Sigmoid colon (tissue), 4 donors: ENCODE measurements around the gene ELOB.

ENCODE experiments used
- POLR2A ChIP-seq, 2 donors: fragments of 450-650 bp; IDR thresholded peaks; one replicate each; pipeline ENCODE4 v1.6.1; 2016; ENCODE audit warnings: antibody characterized with exemption in 2 of 2, mild to moderate bottlenecking in 2 of 2, moderate library complexity in 2 of 2
- POLR2AphosphoS5 ChIP-seq, 4 donors: sonication (generic); formaldehyde crosslinking; IDR thresholded peaks; one replicate each; pipeline ENCODE4 v1.6.1; 2017; ENCODE audit warnings: antibody characterized with exemption in 4 of 4
- TF ChIP-seq, protein P1 (sequence below), 4 experiments: fragments of 450-650 bp in 3 of 4; fragments of 200-600 bp in 1 of 4; IDR thresholded peaks; one replicate each; pipeline ENCODE4 v1.5.1; 2016 to 2019; ENCODE audit warnings: antibody characterized with exemption in 4 of 4, mild to moderate bottlenecking in 3 of 4, moderate library complexity in 2 of 4

GRCh38 chr16:2765462-2766404, 11.3 kb downstream of the ELOB start:
- TF ChIP-seq, protein P1, sequence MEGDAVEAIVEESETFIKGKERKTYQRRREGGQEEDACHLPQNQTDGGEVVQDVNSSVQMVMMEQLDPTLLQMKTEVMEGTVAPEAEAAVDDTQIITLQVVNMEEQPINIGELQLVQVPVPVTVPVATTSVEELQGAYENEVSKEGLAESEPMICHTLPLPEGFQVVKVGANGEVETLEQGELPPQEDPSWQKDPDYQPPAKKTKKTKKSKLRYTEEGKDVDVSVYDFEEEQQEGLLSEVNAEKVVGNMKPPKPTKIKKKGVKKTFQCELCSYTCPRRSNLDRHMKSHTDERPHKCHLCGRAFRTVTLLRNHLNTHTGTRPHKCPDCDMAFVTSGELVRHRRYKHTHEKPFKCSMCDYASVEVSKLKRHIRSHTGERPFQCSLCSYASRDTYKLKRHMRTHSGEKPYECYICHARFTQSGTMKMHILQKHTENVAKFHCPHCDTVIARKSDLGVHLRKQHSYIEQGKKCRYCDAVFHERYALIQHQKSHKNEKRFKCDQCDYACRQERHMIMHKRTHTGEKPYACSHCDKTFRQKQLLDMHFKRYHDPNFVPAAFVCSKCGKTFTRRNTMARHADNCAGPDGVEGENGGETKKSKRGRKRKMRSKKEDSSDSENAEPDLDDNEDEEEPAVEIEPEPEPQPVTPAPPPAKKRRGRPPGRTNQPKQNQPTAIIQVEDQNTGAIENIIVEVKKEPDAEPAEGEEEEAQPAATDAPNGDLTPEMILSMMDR (IDR thresholded peaks at IDR 0.05) = no peak
- TF ChIP-seq POLR2A (IDR thresholded peaks at IDR 0.05) = no peak
- no peak for TF ChIP-seq POLR2AphosphoS5 (IDR thresholded peaks at IDR 0.05)
